Right ventricle myocardium superior (tissue), 1 donor: ENCODE measurements around the gene ENAM. TPM values are rescaled to one million over a fixed set of nuclear protein-coding genes. Genes with fewer than 3 reads are reported as not detected.
"Not testable (repeated sequence)": the region's sequence is repeated elsewhere in the genome, so short reads cannot be mapped to it uniquely, and the experiment has no call there.

Experiments used
- ATAC-seq: fragments of 200-7000 bp; cut with Tn5 transposase; one replicate; pipeline ENCODE4 v1.9.1; 2020; ENCODE audit warnings: mild to moderate bottlenecking; ENCODE audit not compliant: poor library complexity
- DNase-seq: peaks from one replicate; pipeline ENCODE4 v3.0.0-alpha.2; 2020
- intact Hi-C: fragments of 100-400 bp; cut with DNase I; formaldehyde crosslinking; loops from one replicate; pipeline ENCODE4 v1.11.2; 2022
- total RNA-seq: library from RNA; stranded (reverse); fragmentation: NEBNext Ultra II Directional; extraction: Animal tissue kit (Norgen Biotek cat#: 25700); gene quantifications from one replicate; pipeline ENCODE4 v1.2.1, GENCODE V29; 2021
- donor health status: DM: no; HTN: yes; CAD: no; lungs with severe emphysema.

ENAM gene
- total RNA-seq, 1 donor from 2014 or later: 3.8 TPM

DNA sequence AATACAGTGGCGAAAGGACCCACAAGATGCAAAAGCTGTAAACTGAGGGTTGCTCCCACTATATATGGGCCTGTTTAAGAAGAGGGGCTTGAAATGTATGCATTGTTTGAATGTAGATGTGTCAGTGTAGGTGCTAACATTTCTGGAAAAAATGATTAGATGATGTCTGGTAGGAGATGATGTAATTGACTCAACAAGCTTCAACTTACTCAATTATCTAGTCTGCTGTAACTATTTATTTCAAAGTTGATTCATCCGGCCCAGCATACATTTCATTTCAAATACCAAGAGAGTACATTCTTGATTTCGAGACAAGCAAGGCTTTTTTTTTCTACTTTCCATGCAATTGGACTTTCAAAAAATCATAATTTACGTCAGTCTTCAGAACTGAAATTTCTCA, 9.3 kb upstream of the ENAM start:
- DNase-seq: no peak
- no peak for ATAC-seq
- intact Hi-C loops: no loop called here

DNA sequence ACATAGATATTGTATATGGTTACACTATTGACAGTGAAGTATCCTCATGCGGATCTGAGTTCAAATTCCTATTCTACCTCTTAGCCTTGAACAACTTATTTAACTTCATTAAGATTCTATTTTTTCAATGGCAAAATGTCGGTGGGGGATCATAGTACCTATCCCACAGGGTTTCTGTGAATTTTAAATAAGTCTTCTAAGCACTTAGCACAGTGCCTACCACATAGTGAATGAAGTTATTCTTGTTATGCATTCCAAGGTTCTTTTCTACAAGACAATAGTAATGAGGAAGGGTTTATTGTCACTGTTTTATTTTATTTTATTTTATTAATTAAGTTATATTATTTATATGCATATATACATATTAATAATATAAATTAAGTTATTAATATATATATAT, 8.8 kb upstream of the ENAM start:
- ATAC-seq (no peak), DNase-seq (no peak)
- intact Hi-C loops: no loop called here

DNA sequence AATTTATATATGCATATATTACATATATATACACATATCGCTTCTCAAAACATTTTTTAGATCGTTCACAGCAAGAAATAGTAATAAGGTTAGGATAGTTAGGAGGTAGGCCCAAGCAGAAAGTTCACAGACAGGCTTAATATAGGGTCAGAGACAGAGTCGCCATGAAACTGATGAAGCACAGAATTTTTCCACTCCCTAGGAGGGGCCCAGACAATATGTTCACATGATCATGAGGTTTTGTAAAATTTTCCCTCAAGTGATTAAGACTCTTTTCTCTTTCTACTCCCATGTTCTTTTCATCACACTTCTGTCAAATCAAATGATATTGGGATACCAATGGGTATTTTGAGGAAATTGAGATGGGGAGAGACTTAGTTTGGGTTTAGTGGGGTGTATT, 5.2 kb upstream of the ENAM start:
- no peak for DNase-seq
- no peak for ATAC-seq
- intact Hi-C loops: no loop called here

DNA sequence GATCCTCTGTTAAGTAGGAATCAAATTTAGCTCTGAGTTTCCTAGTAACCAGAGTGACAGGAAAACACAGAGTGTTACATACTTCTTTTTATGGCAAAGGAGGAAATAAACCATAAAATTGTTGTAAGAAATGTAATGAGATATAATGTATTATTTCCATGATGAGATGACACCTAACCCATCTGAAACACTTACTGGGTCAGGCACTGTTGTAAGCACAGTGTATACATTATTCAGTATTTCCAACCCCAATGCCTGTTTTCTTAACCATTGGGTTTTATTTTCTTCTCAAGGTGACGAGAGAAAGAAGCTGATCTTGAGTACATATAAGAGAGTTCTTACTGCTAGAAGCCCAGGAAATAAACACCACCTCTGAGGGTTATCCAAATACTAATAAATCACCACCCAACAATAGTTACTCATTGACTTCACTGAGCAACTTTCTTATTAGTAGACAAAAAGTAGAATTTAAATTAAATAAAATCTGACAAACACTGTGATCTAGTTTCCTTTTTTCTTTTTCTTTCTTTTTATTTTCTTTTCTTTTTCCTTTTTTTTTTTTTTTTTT, 4.2 kb upstream of the ENAM start:
- DNase-seq (no peak), ATAC-seq (no peak)
- intact Hi-C loops: no loop called here

DNA sequence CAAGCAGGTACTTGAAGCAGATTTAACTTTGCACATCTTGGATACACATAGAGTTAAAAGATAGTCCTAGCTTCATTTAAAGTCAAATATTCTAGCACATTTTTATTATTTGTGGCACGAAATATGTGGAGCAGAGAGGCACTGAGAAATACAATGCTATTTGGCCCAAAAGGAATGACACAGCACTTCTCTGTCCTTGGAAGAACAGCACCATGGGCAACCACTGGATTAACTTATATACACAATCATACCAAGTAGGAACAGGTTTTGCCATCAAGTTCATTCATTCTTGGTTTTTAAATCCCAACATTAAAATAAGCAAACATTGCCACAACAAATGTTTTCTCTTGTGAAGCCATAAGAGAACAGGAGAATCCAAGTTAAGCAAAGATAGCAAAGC, 924 bp upstream of the ENAM start:
- DNase-seq: no peak
- intact Hi-C loops: no loop called here
- no peak for ATAC-seq

DNA sequence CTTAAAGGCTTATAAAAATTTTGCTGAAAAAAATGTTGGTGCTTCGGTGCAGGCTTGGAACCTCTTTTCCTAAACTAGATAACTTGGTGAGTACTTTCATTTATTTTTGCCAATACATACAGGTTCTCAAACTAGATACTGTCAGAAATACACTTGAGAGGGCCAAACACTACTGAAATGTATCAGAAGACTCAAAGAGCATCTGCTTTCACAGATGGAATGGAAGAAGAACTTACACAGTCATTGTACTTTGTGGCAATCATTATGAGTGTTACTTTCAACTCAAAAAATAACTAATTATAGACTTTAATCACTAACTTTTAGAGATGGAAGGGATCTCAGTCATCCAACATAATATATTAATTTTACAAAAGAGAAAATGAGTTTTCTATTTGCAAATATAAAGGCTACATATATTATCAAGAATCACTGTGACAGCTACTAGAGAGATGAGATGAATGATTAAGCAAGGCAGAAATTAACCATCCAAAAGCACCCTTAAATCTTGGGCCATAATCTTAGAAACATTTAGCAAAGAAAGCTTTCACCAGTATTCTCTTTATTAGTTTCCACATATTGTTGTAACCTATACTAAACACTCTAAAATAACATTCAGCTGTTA, 1.0 kb downstream of the ENAM start:
- no peak for ATAC-seq
- DNase-seq: no peak
- intact Hi-C loops: no loop called here

DNA sequence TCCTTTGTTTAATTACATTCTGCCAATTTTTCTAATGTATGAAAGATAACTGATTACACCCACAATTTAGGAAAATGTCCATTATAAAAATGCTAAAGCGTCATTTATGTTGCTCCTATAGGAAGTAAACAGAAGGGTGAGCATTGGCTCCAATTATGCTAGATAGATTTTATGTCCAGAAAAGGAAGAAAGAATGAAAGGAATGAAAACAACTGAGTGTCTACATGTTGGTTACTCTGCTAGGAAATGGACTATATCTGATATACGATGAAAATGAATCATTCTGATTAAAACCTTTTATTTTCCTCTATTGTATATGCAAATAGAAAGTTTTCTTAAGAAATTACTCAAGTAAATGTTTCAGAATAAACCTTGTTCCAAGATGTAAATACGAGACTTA, 1.6 kb downstream of the ENAM start:
- ATAC-seq: no peak
- no peak for DNase-seq
- intact Hi-C loops: no loop called here

DNA sequence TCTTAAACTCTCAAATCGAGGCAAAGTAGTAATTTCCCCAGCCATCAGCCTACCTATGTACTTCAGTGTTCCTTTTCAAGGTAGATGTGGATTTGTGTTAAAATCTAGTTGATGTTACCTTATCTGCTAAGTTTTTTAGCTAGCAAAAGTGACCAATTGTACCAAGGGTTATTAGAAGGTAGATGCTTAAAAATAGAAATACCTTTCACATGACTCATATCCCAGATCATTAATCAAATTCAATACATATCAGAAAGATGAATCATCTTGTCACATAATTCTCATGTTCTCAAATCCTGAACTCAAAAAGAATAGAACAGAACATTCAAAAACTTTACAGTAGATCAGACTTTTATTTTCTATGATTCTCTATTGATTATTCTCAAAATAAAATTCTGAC, 3.5 kb downstream of the ENAM start:
- DNase-seq (no peak), ATAC-seq (no peak)
- intact Hi-C loops: no loop called here

DNA sequence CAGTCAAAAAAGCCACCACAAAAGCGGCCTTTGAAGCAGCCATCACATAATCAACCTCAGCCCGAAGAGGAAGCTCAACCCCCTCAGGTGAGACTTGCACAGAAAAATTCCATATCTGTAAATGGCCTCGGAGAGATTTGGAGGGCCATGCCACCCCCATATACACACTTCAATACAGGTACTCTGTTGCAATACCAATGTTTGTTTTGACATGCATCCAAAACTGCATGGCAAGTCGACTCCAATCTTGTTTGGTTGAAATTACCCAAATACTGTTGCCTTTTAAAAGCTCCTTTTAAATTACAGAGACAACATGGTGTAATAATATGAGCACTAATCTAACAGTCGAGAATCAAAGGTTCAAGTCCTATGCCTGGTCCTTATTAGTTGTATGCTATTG, 5.9 kb downstream of the ENAM start:
- intact Hi-C loops: no loop called here
- DNase-seq (no peak), ATAC-seq (no peak)

DNA sequence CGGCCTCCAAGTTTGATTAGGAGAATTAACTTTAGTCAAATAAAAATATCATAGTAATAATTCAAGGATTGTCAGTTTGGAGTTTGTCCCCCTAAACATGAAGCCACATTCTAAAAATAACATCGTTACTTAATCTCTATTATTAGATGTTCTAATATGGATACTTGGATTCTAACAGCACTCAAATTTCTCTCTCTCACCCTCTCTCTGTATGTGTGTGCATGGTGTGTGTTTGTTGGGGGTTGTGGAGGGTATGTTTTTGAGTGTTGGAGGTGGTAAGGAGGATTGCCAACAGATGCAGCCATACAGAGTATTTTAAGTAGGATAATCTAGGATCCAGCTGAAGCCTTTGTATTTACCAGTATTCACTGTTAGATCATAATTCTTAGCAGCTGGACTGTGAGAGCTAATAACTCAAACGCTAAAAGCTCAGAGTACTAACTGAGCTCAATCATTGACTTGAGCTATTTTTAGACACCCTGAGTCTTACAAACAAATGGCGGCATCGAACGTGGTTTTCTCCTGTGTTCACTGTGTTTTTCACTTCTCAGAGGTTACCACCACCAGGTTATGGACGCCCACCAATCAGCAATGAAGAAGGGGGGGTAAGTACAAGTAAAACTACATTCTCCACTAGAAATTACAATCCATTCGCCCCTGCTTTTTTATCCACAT, 8.8 kb downstream of the ENAM start:
- intact Hi-C loops: no loop called here
- no peak for DNase-seq
- peak; percentile 88 for ATAC-seq

DNA sequence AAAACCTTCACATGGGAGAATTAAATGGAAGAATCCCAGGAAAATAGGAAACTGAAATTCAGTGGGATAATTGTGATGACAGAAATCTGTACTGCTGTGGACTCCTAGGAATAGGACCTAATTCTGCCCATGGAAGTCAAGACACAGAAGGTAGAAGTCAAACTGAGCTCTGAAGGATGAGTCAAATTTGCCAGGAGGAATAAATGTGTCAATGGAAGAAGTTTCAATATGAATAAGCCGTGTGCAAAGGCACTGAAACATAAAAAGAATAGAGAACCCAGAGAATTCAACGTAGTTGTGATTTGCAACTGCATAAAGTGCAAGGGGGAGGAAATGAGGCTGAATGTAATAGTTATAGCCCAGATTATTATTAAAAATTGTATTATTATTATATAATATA, 11.6 kb downstream of the ENAM start:
- no peak for DNase-seq
- intact Hi-C loops: no loop called here
- no peak for ATAC-seq

DNA sequence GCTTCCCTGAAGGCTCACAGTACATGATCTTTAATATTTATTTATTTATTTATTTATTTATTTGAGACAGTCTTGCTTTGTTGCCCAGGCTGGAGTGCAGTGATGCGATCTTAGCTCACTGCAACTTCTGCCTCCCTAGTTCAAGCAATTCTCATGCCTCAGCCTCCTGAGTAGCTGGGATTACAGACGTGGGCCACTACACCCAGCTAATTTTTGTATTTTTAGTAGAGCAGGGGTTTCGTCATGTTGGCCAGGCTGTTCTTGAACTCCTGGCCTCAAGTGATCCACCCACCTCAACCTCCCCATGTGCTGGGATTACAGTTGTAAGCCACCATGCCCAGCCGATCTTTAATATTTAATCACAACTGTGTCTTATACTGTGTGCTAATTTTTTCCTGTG, 22.2 kb downstream of the ENAM start:
- ATAC-seq, DNase-seq: not testable (repeated sequence)
- intact Hi-C loops: loop anchor here (5.0 to 10.0 kb wide), 2 partner anchors 344 to 1062 kb away; partner anchors contain the start of gene DCK

DNA sequence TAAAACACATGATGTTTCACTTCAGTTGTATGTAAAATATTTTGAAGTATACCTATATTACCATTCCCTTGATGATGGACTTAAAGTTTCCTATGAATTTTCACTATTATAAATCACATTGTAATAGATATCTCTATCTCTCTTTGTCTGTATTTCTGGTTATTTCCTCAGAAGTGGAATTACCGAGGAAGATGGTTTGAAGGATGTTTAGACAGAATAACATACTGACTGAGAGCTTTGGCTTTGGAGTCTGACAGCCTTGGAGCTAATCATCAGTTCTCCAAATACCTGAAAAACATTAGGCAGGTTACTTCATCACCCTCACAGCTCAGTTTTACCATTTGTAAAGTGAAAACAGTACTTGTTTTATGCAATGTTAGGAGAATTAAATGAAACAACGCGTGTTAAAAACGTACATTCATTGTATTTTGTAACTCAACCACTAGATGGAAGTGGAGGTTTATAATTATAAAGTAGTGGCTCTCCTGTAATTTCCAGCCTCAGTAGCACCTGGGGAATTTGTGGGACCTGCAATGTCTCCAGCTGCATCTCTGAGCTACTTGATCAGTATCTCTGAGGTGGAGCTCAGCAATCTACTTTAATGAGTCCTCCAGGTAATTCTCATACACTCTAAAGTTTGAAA, 23.4 kb downstream of the ENAM start:
- DNase-seq: no peak
- ATAC-seq: no peak
- intact Hi-C loops: loop anchor here (5.0 to 10.0 kb wide), 2 partner anchors 343 to 1060 kb away; partner anchors contain the start of gene DCK

DNA sequence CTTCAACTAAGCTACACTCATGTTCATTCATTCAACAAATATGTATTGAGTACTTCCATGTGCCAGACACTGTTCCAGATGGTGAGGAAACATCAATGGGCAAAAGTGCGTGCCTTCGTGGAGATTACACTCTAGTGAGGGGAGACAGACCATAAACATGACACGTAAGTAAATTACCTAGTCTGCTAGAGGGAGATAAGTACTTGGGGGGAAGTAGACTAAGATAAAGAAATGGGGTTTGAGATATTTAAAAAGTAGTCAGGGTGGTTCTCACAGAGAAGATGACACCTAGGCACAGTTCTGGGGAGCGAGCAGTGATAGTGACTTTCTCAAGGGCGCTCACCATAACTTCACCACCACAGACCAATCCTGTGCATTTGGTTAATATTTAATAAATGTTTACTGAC, 26.1 kb downstream of the ENAM start:
- ATAC-seq (no peak), DNase-seq (no peak)
- intact Hi-C loops: loop anchor here (5.0 to 10.0 kb wide), 2 partner anchors 340 to 1058 kb away; partner anchors contain the start of gene DCK

DNA sequence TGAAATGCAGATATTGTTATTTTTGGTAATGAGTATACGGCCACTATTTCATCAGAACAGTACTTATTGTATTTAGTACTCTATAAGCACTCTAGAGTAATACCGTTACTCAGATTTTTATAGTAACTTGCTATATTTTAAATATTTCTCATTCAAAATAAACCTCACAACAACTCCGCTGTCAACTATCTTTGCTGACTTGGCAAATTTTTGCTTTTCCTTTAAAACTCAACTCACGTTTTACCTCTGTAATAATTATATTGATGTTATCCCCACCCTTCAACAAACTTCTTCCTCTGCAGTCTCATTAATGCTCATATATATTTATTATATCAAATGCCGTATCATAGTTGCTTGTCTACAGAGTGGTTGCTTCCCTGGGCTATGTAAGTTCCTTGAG, 28.8 kb downstream of the ENAM start:
- no peak for DNase-seq
- intact Hi-C loops: loop anchor here (10.0 kb wide), 1 partner anchor 337 kb away; the partner anchor contains the start of gene DCK
- ATAC-seq: no peak

DNA sequence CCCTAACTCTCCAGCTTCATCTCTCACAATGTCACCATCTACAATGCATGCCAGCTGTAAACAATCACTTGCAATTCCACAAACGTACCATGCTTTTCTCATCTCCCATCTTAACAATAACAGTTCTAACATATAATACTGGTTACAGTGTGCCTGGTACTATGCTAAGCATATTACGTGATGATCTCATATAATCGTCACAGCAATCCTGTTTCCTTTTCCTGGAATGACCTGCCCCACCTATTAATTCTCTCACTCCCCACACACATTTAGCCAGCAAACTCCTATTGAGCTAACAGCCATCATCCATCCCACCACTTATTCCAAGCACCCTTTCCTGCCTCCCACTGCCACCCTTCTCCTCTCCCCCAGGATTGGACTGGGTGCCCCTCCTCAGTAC, 29.9 kb downstream of the ENAM start:
- intact Hi-C loops: loop anchor here (10.0 kb wide), 1 partner anchor 336 kb away; the partner anchor contains the start of gene DCK
- ATAC-seq (no peak), DNase-seq (no peak)

DNA sequence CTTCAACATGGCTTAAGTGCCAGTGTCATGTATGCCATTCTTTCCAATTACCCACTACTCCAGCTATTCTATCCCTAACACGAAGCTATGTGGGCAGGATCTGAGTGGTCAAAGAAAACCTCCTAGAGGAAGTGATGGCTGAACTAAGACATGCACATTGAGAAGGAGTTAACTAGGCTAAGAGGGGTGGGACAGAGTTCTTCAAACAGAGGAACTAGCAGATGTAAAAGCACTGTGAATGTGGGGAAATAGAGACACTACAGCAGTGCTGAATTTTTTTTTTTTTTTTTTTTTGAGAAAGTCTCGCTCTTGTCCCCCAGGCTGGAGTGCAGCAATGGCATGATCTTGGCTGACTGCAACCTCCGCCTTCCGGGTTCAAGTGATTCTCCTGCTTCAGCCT, 31.6 kb downstream of the ENAM start:
- intact Hi-C loops: no loop called here
- DNase-seq: no peak
- no peak for ATAC-seq

DNA sequence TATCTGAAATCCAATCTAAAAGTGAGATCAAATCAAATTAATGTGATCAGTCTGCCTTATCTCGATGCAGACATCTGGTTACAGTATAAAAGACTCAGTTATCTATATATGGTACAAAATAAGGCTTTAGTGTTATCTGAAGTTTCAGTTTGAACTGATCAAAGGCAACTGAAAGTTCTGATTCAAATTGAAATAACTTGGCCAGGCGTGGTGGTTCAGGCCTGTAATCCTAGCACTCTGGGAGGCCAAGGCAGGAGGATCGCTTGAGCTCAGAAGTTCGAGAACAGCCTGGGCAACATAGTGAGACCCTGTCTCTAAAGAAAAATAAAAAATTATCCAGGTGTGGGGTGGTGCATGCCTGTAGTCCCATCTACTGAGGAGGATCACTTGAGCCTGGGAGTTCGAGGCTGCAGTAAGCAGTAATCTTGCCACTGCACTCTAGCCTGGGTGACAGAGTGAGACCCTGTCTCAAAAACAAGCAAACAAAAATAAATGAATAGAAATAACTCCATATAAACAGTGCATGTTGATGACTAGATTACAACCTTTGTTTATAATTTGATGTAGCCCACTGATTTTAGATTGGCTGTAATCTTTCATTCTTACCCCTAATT, 32.9 kb downstream of the ENAM start:
- intact Hi-C loops, ATAC-seq, DNase-seq: not testable (repeated sequence)

DNA sequence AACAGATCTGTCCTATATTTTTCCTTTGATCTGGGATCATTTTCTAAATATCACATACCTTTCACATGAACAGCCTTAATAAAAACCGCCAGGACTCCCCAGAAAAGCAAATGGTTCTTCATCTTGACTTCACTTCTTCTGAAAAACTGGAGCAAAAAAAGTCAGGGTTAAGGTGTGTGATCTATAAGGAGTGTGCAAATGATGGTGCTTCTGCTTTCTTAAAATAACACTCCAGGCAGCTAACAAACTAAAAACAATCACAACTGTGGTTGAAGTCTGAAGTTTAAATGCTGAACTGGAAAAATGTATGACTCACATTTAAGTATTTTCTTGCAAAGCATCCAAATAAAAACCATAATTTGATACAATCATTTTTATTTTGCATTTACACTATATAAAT, 37.8 kb downstream of the ENAM start, which contains the start of gene JCHAIN:
Gene JCHAIN (minus strand): TSS at position 140 of the 400 bp plus-strand sequence. CDS start 18 bp downstream, at position 122.
- no peak for DNase-seq
- intact Hi-C loops: no loop called here
- ATAC-seq: no peak
